ENCODE measurements around the gene MUC13. TPM values are rescaled to one million over a fixed set of nuclear protein-coding genes. Genes with fewer than 3 reads are reported as not detected.

Gene MUC13
- total RNA-seq, 1 donor from 2014 or later, result not detected

GRCh38 chr3:124974691-124975090 is 40.1 kb upstream of the MUC13 start:
- Histone ChIP-seq H3K27me3 (no peaks in the 10 kb centered on the region), H3K4me3 (no peak overlapping the region), H3K9me3 (no peaks in the 10 kb centered on the region), H3K4me1 (no peaks in the 10 kb centered on the region), H3K27ac (no peak overlapping the region), H3K36me3 (peaks cover 80% of the 10 kb centered on the region)
- intact Hi-C loops (cut with DNase I), result no loop called here
- TF ChIP-seq CTCF (IDR thresholded peaks at IDR 0.05), result no peak
- ATAC-seq, result no peak
- no peak for DNase-seq

DNA sequence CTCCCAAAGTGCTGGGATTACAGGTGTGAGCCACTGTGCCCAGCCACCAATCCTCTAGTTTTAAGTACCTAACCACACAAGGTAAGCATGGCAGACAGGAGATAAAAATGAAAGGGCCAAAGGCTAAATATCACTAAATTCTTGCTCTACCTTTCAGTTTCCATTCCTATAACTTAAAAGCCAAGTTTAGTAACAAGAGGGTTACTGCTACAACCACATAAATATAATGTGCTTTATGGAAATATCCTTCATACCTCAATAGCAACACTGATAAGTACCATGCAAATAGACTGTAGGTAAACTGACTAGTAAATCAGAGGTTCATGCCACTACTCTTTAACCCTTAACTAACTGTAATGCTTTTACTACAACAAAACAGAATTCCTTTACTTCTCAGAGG is 38.7 kb upstream of the MUC13 start:
- ATAC-seq, result no peak
- DNase-seq, result no peak
- Histone ChIP-seq H3K36me3 (peaks cover 94% of the 10 kb centered on the region), H3K27me3 (no peaks in the 10 kb centered on the region), H3K4me1 (no peaks in the 10 kb centered on the region), H3K9me3 (no peaks in the 10 kb centered on the region), H3K27ac (no peak overlapping the region), H3K4me3 (no peak overlapping the region)
- intact Hi-C loops (cut with DNase I), result no loop called here
- no peak for TF ChIP-seq CTCF (IDR thresholded peaks at IDR 0.05)

DNA sequence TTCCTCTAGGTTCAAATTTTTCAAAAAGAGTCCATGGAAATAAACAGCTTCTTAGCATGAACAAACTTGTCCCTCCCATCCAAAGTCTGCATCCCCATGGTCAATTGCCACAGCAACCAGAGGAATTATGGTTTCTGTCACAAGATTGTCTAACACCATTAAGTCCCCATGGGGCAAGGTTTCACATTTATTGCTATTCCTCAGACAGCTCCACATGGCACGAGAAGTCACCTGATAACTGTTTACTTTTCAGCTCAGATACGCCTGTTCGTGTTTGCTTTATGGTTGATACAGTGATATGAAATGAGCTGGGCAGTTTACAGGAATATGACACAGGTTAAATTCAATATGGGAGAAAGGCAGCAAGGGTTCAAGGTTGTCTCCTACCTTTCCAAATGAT is 37.9 kb upstream of the MUC13 start:
- Histone ChIP-seq H3K27me3 (no peaks in the 10 kb centered on the region), H3K4me1 (no peaks in the 10 kb centered on the region), H3K27ac (no peak overlapping the region), H3K4me3 (no peak overlapping the region), H3K36me3 (peaks cover 87% of the 10 kb centered on the region), H3K9me3 (no peaks in the 10 kb centered on the region)
- peak; percentile 40 for ATAC-seq
- DNase-seq, result no peak
- TF ChIP-seq CTCF (IDR thresholded peaks at IDR 0.05), result no peak
- intact Hi-C loops (cut with DNase I), result no loop called here

GRCh38 chr3:124969963-124970722 is 35.6 kb upstream of the MUC13 start:
- H3K4me1 ChIP-seq, result no peaks in the 10 kb centered on the region
- H3K9me3 ChIP-seq, result no peaks in the 10 kb centered on the region
- peaks cover 66% of the 10 kb centered on the region for H3K36me3 ChIP-seq
- H3K27ac ChIP-seq, result no peak overlapping the region
- no peaks in the 10 kb centered on the region for H3K27me3 ChIP-seq
- DNase-seq (no peak), ATAC-seq (no peak)
- TF ChIP-seq CTCF (IDR thresholded peaks at IDR 0.05), result no peak
- no peak overlapping the region for H3K4me3 ChIP-seq
- intact Hi-C loops (cut with DNase I), result no loop called here

DNA sequence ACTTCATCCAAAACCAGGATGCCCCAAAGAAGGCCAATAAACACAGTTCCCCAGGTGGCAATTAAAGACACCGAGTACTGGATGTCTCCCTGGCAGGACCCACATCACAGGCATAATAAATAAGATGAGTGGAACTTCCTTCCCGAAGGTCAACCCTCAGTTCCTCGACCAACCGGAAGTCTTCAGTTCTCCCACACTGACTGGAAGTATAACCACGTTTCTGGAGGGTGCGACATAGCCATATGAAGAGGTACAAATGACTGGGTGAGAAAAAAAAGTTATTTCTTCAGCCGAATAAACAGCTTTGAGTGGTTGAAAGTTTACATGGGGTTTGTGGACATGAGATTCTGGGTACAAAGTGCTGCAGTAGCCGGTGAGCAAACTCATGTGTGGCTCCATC is 34.6 kb upstream of the MUC13 start:
- ATAC-seq, result no peak
- no peak for TF ChIP-seq CTCF (IDR thresholded peaks at IDR 0.05)
- no peaks in the 10 kb centered on the region for H3K4me1 ChIP-seq
- no peak for DNase-seq
- H3K27me3 ChIP-seq, result no peaks in the 10 kb centered on the region
- no peaks in the 10 kb centered on the region for H3K9me3 ChIP-seq
- H3K36me3 ChIP-seq, result peaks cover 59% of the 10 kb centered on the region
- intact Hi-C loops (cut with DNase I), result no loop called here
- no peak overlapping the region for H3K27ac ChIP-seq
- H3K4me3 ChIP-seq, result no peak overlapping the region

DNA sequence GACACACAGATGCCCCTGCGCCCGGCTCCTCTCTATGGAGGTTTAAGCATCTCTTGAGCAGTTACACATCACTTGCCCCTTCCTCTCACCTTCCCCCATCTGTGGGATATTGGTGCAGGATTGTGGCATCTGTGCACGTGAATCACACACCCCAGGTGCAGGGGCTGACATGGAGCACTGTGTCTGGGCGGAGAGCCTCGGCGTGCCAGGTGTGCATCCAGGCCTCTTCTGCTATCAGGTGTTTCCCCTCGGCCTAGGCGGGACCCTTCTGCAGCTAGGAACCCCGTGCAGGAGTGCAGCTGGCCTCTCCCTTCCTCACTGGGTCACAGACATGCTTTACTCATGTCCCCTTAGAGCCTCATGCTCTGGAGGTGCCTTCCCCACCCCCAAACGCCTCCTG is 33.4 kb upstream of the MUC13 start:
- TF ChIP-seq CTCF (IDR thresholded peaks at IDR 0.05), result no peak
- peak; percentile 10 for ATAC-seq
- no peak for DNase-seq
- Histone ChIP-seq H3K4me1 (no peaks in the 10 kb centered on the region), H3K36me3 (peaks cover 46% of the 10 kb centered on the region), H3K4me3 (no peak overlapping the region), H3K27ac (no peak overlapping the region), H3K27me3 (no peaks in the 10 kb centered on the region), H3K9me3 (no peaks in the 10 kb centered on the region)
- intact Hi-C loops (cut with DNase I), result no loop called here

Data from upper lobe of right lung (tissue), 1 donor.